Peyer's patch (tissue), 4 donors: ENCODE results near the gene OPRD1.
"Not testable (repeated sequence)": the region's sequence is repeated elsewhere in the genome, so short reads cannot be mapped to it uniquely, and the experiment has no call there.

Experiments used
- CTCF ChIP-seq, 6 experiments: fragments of 450-650 bp in 4 of 6; fragments of 200-600 bp in 2 of 6; sonication (generic) in 1 of 6; IDR thresholded peaks; one replicate each; pipeline ENCODE4 v1.5.1; 2017 to 2019; ENCODE audit warnings: antibody characterized with exemption in 6 of 6, mild to moderate bottlenecking in 3 of 6, moderate library complexity in 1 of 6
- POLR2A ChIP-seq, 2 donors: fragments of 450-650 bp; IDR thresholded peaks; one replicate each; pipeline ENCODE4 v1.5.1; 2017; ENCODE audit warnings: antibody characterized with exemption in 2 of 2, mild to moderate bottlenecking in 2 of 2, moderate library complexity in 2 of 2

- not testable (repeated sequence) for TF ChIP-seq CTCF, POLR2A (IDR thresholded peaks at IDR 0.05)
These were observed 35.2 kb downstream of the OPRD1 start for GRCh38 chr1:28847207-28847606.
